Sigmoid colon (tissue), 4 donors: Measurements from ENCODE around the gene ZBBX.

ENCODE experiments used
- EP300 ChIP-seq, 4 donors: sonication (generic); formaldehyde crosslinking; IDR thresholded peaks; one replicate each; pipeline ENCODE4 v1.6.1; 2017; ENCODE audit warnings: antibody characterized with exemption in 4 of 4
- POLR2A ChIP-seq, 2 donors: fragments of 450-650 bp; IDR thresholded peaks; one replicate each; pipeline ENCODE4 v1.6.1; 2016; ENCODE audit warnings: antibody characterized with exemption in 2 of 2, mild to moderate bottlenecking in 2 of 2, moderate library complexity in 2 of 2
- POLR2AphosphoS5 ChIP-seq, 4 donors: sonication (generic); formaldehyde crosslinking; IDR thresholded peaks; one replicate each; pipeline ENCODE4 v1.6.1; 2017; ENCODE audit warnings: antibody characterized with exemption in 4 of 4
- TF ChIP-seq, protein P1 (sequence below), 4 experiments: fragments of 450-650 bp in 3 of 4; fragments of 200-600 bp in 1 of 4; IDR thresholded peaks; one replicate each; pipeline ENCODE4 v1.5.1; 2016 to 2019; ENCODE audit warnings: antibody characterized with exemption in 4 of 4, mild to moderate bottlenecking in 3 of 4, moderate library complexity in 2 of 4

DNA sequence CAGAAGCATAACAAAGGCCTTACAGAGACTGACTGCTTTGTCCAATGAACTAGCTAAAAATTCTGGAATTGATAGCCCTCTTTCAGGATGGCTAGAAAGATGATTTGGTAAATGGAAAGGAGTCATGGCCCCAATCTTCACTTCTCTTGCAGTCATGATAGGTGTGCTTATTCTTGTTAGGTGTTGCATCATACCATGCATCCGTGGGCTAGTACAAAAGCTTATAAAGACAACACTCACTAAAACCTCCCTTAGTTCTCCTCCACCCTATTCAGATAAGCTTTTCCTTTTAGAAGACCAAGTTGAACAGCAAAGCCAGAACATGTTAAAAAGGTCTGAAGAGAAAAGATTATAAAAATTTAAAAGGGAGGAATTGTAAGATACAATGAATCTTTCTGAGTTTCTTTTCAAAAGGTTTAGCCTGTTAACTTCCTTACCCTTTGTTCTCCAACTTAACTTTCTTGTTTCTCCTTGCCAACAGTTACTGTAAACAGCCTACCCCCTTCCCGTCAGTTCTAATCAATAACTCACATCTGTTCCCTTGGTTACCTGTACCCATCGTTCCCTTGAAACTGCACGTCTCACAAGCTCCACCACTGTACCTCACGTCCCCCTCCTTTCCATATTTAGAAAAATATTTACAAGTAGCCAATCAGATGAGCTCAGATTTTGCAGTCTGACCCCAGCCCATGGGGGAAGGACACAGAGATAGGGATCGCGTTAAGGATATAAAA lies 105.8 kb downstream of the ZBBX start:
- TF ChIP-seq, protein P1, sequence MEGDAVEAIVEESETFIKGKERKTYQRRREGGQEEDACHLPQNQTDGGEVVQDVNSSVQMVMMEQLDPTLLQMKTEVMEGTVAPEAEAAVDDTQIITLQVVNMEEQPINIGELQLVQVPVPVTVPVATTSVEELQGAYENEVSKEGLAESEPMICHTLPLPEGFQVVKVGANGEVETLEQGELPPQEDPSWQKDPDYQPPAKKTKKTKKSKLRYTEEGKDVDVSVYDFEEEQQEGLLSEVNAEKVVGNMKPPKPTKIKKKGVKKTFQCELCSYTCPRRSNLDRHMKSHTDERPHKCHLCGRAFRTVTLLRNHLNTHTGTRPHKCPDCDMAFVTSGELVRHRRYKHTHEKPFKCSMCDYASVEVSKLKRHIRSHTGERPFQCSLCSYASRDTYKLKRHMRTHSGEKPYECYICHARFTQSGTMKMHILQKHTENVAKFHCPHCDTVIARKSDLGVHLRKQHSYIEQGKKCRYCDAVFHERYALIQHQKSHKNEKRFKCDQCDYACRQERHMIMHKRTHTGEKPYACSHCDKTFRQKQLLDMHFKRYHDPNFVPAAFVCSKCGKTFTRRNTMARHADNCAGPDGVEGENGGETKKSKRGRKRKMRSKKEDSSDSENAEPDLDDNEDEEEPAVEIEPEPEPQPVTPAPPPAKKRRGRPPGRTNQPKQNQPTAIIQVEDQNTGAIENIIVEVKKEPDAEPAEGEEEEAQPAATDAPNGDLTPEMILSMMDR (IDR thresholded peaks at IDR 0.05), result no peak
- TF ChIP-seq POLR2A (IDR thresholded peaks at IDR 0.05) (no peak), EP300 (IDR thresholded peaks at IDR 0.05) (no peak), POLR2AphosphoS5 (IDR thresholded peaks at IDR 0.05) (no peak)
